HG03060 (cell line): ENCODE measurements around the gene KLHDC8B.
"Not testable (repeated sequence)": the region's sequence is repeated elsewhere in the genome, so short reads cannot be mapped to it uniquely, and the experiment has no call there.

Experiments used
- ATAC-seq: cut with Tn5 transposase; IDR thresholded peaks from one replicate; pipeline ENCODE4 v1.9.1; 2021; ENCODE audit warnings: low read depth, moderate number of reproducible peaks; ENCODE audit not compliant: unreplicated experiment

The KLHDC8B gene

DNA sequence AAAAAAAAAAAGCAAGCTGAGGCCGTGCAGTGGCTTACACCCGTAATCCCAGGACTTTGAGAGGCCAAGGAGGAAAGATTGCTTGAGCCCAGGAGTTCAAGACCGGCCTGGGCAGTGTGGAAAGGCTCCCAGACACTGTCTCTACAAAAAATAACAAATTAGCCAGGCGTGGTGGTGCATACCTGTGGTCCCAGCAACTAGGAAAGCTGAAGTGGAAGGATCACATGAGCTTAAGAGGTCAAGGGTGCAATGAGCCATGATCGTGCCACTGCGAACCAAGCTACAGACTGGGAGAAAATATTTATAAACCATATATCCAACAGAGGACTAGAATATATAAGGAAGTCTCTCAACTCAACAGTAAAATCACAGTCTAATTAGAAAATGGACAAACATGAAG lies 10.0 kb downstream of the KLHDC8B start:
- no peak for ATAC-seq

DNA sequence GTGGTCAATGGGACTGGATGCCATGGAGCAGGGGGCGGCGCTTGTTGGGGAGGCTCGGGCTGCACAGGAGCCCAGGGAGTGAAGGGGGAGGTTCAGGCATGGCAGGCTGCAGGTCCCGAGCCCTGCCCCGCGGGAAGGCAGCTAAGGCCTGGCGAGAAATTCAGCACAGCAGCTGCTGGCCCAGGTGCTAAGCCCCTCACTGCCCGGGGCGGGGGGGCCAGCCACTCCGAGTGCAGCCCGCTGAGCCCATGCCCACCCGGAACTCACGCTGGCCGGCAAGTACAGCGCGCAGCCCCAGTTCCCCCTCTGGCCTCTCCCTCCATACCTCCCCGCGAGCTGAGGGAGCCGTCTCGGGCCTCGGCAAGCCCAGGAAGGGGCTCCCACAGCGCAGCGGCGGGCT lies 11.3 kb downstream of the KLHDC8B start:
- ATAC-seq: no peak

DNA sequence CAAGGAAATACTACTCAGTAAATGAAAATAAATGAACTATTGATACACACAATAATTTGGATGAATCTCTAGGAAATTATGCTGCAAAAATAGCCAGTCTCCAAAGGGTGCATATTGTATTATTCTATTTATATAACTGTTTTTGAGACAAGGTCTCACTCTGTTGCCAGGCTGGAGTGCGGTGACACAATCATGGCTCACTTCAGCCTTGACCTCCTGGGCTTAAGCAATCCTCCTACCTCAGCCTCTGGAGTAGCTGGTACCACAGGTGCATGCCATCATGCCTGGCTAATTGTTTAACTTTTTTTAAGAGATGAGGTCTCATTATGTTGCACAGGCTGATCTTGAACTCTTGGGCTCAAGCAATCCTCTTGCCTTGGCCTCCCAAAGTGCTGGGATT lies 12.5 kb downstream of the KLHDC8B start:
- ATAC-seq: no peak

DNA sequence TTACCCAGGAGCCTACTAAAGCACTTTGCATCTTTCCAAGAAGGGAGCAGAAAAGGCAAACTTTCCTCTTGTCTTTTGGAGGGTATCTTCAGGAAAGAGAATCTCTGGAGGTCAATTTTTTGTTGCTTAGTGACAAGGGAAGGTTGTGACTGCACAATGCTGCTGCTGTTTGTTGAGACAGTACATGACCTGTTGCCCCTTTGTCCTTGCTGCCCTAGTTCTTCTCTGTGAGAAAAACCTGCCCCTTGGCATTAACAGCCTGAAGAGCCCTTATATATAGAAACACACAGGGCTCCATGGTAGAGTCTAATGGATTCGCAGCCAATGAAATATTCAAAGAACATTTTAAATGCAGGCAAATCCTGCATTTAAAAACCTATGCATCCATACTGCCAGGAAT lies 20.3 kb downstream of the KLHDC8B start:
- ATAC-seq: no peak

DNA sequence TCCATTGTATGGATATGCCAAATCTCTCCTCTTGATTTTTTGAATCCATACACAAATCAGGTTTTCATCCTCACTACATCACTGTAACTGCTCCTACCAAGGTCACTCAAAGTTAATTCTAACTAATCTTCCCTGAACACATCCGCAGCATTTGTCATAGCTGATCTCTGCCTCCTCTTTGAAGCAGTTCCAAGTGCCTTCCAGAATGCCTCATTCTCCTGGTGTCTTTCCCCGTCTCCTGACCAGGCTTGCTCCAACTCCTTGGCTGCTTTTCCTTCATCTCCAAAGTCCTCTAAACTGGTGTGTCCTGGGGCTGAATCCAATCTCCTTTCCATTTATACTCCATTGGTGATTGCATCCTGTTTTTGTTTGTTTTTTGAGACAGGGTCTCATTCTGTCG lies 26.8 kb downstream of the KLHDC8B start:
- no peak for ATAC-seq

DNA sequence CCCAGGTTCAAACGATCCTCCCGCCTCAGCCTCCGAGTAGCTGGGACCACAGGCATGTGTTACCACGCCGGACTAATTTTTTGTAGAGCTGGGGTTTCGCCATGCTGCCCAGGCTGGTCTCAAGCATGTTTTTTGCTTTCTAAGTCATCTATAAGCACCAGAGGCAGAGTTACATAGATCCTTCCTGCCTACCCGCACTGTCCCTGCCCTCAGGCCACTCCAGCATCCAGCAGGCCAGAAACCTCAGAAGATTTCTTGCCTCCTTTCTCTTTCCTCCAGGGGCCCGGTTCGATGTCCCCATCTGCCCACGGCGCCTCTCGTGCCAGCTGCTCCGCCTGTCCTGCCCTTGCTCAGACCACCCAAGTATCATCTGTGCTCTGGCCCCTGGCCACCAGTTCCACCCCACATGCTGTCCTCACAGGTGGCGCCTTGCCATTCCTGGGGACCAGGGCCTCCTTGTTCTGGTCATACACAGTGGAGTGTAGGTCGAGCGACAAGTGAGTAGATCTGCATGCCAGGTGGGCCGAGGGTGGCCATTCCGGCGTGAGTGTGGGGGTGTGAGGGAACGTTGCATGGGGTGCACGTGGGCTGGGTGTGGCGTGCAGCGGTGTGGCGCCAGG lies 27.3 kb downstream of the KLHDC8B start:
- ATAC-seq: no peak

DNA sequence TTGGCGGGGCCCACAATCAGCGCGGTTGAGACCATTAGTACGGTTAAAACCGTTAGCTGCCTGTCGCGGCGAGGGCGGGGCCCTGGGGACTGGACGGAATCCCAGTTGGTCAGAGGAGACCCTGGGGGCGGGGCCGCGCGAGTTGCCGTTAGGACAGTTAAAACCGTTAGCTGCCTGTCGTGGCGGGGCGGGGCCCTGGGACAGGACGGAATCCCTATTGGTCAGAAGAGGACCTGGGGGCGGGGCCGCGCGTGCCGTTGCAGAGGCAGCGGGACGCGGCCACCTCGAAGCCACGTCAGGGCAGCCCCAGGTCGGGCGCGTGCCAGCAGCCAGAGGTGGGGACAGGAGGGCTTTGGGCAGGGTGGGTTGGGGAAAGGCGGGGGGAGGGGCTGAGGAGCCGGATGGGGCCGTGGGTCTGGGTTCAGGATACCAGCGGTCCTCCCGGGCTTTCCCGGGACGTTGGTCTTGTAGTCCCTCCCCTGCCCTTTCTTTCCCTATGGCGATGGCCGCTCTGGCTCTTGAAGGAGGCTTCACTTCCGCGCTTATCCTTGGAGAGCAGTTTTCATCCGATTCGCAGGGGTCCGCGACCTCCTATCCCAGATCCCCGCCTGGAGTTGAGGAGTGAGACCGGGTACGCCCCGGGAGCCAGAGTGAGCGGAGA lies 28.0 kb downstream of the KLHDC8B start:
- ATAC-seq: no peak

DNA sequence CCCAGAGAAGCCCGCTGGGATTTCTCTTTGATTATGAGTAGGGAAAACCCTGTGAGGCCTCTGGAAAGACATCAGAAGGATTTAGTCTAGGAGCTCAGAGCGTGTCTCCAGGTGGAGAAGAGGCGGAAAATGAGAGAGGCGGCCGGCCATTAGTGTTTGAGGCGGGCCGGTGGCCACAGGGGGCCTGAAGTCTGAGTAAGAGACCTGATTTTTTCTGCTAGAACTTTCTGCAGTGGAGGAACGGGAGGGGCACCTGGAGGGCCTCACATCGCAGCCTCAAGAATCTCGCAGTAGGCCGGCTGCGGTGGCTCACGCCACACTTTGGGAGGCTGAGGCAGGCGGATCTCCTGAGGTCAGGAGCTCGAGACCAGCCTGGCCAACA lies 28.5 kb downstream of the KLHDC8B start:
- no peak for ATAC-seq

DNA sequence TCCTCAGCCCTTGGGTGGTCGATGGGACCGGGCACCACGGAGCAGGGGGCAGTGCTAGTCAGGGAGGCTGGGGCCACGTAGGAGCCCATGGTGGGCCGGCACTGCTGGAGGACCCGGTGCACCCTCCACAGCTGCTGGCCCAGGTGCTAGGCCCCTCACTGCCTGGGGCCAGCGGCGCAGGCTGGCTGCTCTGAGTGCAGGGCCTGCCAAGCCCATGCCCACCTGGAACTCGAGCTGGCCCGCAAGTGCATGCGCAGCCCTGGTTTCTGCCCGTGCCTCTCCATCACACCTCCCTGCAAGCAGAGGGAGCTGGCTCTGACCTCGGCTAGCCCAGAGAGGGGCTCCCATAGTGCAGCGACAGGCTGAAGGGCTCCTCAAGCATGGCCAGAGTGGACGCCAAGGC lies 42.1 kb downstream of the KLHDC8B start:
- ATAC-seq: no peak

DNA sequence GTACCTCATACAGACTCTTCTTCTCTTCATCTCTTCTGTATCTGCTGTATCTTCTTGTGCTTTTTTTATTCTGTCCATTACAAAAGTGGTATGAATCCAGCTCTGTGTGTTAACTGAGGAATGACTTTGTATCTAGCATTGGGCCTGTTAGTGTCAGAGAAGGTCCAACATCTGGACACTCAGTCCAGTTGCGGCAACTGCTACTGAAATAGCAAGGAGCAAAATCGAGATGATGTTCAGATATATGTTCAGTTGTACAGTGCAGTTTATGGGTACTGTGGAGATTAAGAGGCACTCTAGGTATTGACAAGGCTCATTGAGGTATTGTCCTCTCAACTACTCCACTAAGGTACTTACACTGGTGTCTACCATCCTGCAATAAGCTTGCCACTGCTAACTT lies 42.6 kb downstream of the KLHDC8B start:
- ATAC-seq: no peak

DNA sequence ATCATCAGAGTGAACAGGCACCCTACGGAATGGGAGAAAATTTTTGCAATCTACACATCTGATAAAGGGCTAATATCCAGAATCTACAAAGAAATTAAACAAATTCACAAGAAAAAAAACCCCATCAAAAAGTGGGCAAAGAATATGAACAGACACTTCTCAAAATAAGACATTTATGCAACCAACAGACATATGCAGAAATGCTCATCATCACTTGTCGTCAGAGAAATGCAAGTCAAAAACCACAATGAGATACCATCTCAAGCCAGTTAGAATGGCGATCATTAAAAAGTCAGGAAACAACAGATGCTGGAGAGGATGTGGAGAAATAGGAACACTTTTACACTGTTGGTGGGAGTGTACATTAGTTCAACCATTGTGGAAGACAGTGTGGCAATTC lies 45.3 kb downstream of the KLHDC8B start:
- ATAC-seq: not testable (repeated sequence)

DNA sequence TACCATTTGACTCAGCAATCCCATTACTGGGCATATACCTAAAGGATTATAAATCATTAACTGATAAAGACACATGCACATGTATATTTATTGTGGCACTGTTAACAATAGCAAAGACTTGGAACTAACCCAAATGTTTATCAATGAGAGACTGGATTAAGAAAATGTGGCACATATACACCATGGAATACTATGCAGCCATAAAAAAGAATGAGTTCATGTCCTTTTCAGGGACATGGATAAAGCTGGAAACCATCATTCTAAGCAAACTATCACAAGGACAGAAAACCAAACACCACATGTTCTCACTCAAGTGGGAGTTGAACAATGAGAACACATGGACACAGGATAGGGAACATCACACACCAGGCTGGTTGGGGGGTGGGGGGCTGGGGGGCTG lies 45.7 kb downstream of the KLHDC8B start:
- not testable (repeated sequence) for ATAC-seq

DNA sequence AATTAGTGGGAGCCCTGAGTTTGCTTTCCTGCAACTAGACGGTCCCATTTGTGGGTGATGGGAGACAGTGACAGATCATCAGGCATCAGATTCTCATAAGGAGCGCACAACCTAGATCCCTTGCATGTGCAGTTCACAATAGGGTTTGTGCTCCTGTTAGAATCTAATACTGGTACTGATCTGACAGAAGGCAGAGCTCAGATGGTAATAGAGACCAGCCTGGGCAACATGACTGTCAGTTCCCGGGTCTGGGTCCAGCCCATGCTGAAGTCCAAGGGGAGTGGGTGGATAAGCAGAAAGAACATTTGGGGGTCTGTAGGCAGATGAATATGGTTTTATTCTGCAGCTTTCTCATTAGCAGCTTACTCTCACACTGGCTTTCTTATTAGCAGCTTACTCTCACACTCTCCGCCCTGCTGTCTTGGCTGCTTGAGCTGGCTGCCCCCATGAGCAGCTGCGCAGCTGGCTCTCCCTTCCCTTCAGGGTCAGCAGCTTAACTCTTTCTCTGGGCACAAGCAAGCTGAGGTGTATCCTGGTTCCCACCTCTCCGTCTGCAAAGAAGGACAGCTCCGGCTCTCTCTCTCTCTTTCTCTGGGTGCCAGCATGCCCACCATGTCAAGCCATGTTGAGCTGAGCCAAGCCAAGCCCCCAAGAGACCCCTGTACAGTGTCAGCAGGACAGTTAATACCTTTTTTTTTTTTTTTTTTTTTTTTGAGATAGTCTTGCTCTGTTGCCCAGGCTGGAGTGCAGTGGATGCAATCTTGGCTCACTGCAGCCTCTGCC lies 46.5 kb downstream of the KLHDC8B start:
- ATAC-seq: no peak

DNA sequence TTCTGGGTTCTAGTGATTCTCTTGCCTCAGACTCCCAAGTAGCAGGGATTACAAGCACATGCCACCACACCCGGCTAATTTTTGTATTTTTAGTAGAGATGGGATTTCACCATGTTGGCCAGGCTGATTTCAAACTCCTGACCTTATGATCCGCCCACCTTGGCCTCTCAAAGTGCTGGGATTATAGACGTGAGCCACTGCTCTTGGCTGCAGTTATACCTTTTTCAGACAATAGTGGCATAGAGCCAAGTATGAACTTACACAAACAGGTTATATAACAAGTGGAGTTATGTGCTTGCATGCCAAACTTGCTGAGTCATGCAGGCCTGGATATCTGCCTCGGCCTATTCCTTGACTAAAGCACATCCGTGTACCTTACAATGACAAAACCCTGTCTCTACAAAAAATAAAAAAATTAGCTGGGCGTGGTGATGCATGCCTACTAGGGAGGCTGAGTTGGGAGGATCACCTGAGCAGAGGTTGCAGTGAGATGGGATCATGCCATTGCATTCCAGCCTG lies 47.1 kb downstream of the KLHDC8B start:
- not testable (repeated sequence) for ATAC-seq

DNA sequence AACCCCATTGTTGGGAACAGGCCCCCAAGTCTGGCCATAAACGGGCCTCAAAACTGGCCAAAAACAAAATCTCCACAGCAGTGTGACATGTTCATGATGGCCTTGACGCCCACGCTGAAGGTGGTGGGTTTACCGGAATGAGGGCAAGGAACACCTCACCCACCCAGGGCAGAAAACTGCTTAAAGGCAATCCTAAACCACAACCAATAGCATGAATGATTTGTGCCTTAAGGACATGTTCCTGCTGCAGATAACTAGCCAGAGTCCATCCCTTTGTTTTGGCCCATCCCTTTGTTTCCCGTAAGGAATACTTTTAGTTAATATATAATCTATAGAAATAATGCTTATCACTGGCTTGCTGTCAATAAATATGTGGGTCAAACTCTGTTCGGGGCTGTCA lies 47.7 kb downstream of the KLHDC8B start:
- ATAC-seq: no peak

DNA sequence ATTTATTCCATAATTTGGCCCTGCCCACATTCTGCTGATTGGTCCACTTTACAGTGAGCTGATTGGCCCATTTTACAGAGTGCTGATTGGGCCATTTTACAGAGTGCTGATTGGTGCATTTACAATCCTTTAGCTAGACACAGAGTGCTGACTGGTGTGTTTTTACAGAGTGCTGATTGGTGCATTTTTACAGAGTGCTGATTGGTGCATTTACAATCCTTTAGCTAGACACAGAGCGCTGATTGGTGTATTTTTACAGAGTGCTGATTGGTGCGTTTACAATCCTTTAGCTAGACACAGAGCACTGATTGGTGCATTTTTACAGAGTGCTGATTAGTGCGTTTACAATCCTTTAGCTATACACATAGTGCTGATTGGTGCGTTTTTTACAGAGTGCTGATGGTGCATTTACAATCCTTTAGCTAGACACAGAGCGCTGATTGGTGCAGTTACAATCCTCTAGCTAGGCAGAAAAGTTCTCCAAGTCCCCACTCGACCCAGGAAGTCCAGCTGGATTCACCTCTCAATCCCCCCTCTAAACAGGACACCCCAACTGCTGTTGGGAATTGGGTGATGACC lies 49.7 kb downstream of the KLHDC8B start:
- ATAC-seq: not testable (repeated sequence)

DNA sequence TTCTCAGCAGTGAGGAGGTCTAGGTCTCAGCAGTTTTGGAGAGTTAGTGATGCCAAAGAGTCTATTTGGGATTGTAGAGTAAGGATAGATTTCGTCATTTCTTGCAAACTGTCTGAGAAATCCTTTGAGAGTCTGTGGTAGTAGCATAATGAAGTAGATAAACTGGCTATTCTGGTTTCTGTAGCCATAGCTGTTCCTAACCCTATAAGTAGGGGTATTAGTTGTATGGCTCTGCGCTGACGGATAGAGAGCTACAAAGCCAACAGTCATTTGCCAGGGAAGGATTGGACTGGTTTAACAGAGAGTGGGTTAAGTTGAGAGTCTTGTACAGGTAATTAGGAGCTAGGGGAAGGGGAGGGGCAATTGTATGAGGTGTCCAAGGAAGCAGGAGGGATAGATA lies 50.6 kb downstream of the KLHDC8B start:
- ATAC-seq: no peak
